ENCODE results near the gene EFEMP2. TPM values are rescaled to one million over a fixed set of nuclear protein-coding genes. Genes with fewer than 3 reads are reported as not detected.
A peak's percentile ranks its signal among the peaks of the same experiment; 100 is the strongest.

EFEMP2 gene
- total and polyA plus RNA-seq, 10 of the 15 experiments (the other 5 are each of a cell fraction or from before 2014, with no cell fraction given), result 0.24 to 13.2 (median 1.3) TPM; not detected in 1

- no peak for TF ChIP-seq SKIL (IDR thresholded peaks at IDR 0.05; ENCODE audit: low read depth, poor library complexity, severe bottlenecking)
- TF ChIP-seq BCL11A (IDR thresholded peaks at IDR 0.05; ENCODE audit: low read depth, low read length), result no peak
- TF ChIP-seq ESRRA (IDR thresholded peaks at IDR 0.05; ENCODE audit: low read length), result no peak
- TF ChIP-seq PAX8 (IDR thresholded peaks at IDR 0.05), result no peak
- no peak for TF ChIP-seq ATF2 (IDR thresholded peaks at IDR 0.05; ENCODE audit: low read length)
- peak; percentile 83; the same call in 1 of the 2 replicates for TF ChIP-seq CHD1 (IDR thresholded peaks at IDR 0.05; ENCODE audit: low read depth, low read length)
- no peak; the same call in 1 of the 2 replicates for TF ChIP-seq REST (IDR thresholded peaks at IDR 0.05; ENCODE audit: low read depth, low read length)
- no peak for TF ChIP-seq BCL3 (IDR thresholded peaks at IDR 0.05; ENCODE audit: borderline replicate concordance, insufficient read depth, low read depth, low read length, poor library complexity, severe bottlenecking)
- no peak for TF ChIP-seq NFYA (IDR thresholded peaks at IDR 0.05; ENCODE audit: borderline replicate concordance, low read depth, low read length)
- 0 out of 2 replicates have a peak, but pooled peaks have one; percentile 46 for TF ChIP-seq WRNIP1 (IDR thresholded peaks at IDR 0.05; ENCODE audit: borderline replicate concordance, low read depth, low read length)
- TF ChIP-seq SREBF2 (IDR thresholded peaks at IDR 0.05; ENCODE audit: low read length), result no peak; the same call in 1 of the 2 replicates
- peak; percentile 90 for TF ChIP-seq ZNF687 (IDR thresholded peaks at IDR 0.05)
- peak; percentile 91 for TF ChIP-seq TARDBP (IDR thresholded peaks at IDR 0.05; ENCODE audit: borderline replicate concordance)
- TF ChIP-seq SPI1 (IDR thresholded peaks at IDR 0.05; ENCODE audit: borderline replicate concordance, insufficient read depth, low read depth, low read length), result no peak
- TF ChIP-seq ZSCAN29 (IDR thresholded peaks at IDR 0.05), result 0 out of 2 replicates have a peak, but pooled peaks have one; percentile 19
- TF ChIP-seq POLR2AphosphoS2 (IDR thresholded peaks at IDR 0.05; ENCODE audit: low read depth, low read length), result peak; percentile 99
Observed at GRCh38 chr11:65857853-65858680, 14.5 kb downstream of the EFEMP2 start, which contains the start of gene CFL1 (continued).

All from GM12878 (cell line).